Activated T-cell treated with anti-CD3 and anti-CD28 coated beads, Interleukin-2, amount 50 U/mL, for 1 hour (primary cell): ENCODE results near the gene XRCC5.

Source experiments
- DNase-seq: peaks from one replicate; pipeline ENCODE4 v3.0.0-alpha.2; 2020

The XRCC5 gene

GRCh38 chr2:216236486-216236885 lies 127.3 kb downstream of the XRCC5 start:
- DNase-seq: no peak

DNA sequence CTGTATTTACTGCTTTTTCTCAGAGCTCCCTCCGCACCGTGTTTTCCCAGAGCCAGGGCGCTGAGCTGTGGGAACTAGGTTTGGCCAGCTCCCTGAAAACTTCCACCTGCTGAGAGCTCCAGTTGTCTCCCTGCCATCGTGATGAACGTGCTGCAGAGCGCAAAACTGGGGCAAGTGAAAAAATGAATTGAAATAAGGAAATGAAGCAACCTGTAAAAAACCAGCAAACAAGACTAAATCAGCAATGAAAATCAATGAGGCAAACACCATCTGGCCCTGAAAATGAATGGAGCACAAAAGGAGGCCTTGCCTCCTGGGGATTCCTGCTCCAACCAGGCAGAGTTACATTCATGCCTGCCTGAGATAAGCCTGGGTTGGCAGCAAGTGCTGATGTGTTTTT lies 133.2 kb downstream of the XRCC5 start:
- DNase-seq: no peak

- no peak for DNase-seq
Observed at GRCh38 chr2:216243026-216243425, 133.9 kb downstream of the XRCC5 start.

DNA sequence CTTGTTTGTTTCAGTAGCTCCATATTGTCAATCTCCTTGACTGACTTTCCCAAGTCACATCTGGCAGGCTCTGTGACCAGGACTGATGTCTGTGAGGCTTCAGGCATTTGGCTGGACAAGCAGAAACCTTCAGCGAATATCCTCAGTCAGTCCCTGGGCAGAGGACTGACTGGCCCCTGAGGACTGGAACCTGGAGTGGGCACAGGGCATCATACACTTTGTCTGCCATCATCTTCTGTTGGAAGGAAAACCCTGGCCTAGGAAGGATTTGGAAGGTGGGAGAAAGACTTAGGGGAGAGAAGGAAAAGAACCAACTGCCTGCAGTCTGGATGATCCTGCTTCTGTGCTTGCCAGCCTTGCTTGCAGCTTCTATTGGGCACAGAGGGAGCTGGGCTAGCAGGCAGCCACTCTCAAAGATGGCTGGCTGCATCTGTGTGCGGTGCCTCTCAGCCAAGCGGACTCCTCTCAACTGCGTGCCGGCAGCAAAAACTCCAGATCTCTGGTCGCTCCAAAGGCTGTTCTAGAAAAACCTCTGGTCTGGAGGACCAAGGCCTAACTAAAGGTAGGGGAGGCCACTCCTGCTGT lies 136.3 kb downstream of the XRCC5 start:
- DNase-seq: no peak

GRCh38 chr2:216246766-216247165 lies 137.6 kb downstream of the XRCC5 start:
- DNase-seq: no peak
